ENCODE results near the gene BNIP5.

DNA sequence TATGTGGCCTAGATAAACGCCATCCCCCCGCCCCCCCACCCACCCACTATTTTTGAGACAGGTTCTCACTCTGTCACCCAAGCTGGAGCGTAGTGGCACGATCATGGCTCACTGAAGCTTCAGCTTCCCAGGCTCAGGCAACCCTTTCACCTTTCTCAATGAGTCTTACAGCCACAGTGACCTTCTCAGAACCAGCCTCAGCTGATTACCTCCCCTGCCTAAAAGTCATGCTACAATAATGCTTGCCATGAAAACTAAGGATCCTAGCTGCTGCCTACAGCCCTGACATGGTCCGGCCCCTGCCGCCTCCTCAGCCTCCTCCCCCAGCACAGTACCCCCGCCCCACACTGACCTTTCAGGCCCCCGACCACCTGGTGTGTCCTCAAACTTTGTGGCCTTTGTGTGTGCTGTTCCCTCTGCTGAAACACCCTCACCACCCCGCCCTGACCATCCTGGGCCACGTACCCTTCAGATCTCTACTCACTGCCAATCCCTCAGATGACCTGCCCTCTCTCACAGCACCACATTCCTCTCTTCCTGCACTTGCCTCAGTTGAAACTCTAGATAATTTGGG lies 35.5 kb downstream of the BNIP5 start:
- TF ChIP-seq GATA3 (IDR thresholded peaks at IDR 0.05; ENCODE audit: low read depth, low read length) = no peak
- no peak for TF ChIP-seq GATA2 (IDR thresholded peaks at IDR 0.05; ENCODE audit: low read depth, low read length)
